ENCODE results near the gene RGS3.

GRCh38 chr9:113566712-113567071, 103.2 kb downstream of the RGS3 start:
- TF ChIP-seq ZBTB7A (IDR thresholded peaks at IDR 0.05; ENCODE audit: low read depth) (no peak), CREB1 (IDR thresholded peaks at IDR 0.05; ENCODE audit: low read depth) (no peak), YY1 (IDR thresholded peaks at IDR 0.05; ENCODE audit: low read depth) (no peak), MAX (IDR thresholded peaks at IDR 0.05) (no peak), FOXM1 (IDR thresholded peaks at IDR 0.05; ENCODE audit: borderline replicate concordance, low read depth) (no peak), USF1 (IDR thresholded peaks at IDR 0.05) (no peak)

All from Ishikawa (cell line).